Activated naive CD4-positive, alpha-beta T cell treated with anti-CD3 and anti-CD28 coated beads, Interleukin-2, amount 50 U/mL, for 16 hours (primary cell): Measurements from ENCODE around the gene C6orf89.
A peak's percentile ranks its signal among the peaks of the same experiment; 100 is the strongest.

Experiments
- DNase-seq: peaks from one replicate; pipeline ENCODE4 v3.0.0-alpha.2; 2020

Gene C6orf89

DNA sequence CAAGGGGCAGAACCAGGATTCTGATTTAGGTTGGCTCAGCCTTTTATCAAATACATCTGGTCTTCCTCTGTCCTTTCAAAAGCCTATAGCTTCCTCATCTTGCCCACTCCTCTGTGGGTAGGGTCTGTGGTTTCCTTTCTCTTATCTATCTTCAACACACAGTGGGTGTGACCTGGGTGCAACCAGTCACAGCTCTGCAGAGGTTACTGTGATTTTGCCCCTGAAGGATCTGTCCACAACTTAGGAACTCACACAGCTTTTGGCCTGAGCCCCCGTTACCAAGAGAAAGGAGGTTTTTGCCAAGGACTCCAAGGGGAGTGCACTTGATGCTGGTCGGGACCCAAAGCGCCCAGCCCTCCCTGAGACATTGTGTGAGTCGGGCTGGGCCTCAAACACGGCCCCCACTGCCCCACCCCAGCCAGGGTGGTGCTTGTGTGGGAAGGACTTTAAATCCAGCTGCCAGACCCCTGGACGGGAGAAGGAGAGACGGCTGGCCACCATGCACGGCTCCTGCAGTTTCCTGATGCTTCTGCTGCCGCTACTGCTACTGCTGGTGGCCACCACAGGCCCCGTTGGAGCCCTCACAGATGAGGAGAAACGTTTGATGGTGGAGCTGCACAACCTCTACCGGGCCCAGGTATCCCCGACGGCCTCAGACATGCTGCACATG, 68.6 kb downstream of the C6orf89 start, which contains the start of gene PI16:
TSS of gene PI16 (plus strand) at position 477 of the 670 bp plus-strand sequence. CDS start at position 500, 23 bp downstream.
- no peak for DNase-seq

DNA sequence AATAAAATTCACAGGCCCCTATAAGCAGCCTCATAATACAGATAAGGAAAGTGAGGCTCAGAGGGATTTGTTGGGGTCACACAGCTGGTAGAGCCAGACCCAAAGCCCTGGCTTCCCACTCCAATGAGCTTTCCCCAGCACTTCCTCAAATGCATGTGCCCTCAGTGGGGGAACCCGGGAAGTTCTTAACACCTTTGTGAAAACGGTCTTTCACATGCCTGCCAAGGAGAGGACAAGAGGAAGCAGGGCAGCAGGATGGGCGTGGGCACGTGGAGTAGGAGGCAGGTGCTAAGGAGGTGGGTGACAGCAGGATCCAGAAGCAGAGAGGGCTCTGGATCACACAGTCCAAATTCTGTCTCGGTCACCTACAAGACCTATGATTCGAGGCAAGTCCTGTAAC, 69.4 kb downstream of the C6orf89 start:
- no peak for DNase-seq

DNA sequence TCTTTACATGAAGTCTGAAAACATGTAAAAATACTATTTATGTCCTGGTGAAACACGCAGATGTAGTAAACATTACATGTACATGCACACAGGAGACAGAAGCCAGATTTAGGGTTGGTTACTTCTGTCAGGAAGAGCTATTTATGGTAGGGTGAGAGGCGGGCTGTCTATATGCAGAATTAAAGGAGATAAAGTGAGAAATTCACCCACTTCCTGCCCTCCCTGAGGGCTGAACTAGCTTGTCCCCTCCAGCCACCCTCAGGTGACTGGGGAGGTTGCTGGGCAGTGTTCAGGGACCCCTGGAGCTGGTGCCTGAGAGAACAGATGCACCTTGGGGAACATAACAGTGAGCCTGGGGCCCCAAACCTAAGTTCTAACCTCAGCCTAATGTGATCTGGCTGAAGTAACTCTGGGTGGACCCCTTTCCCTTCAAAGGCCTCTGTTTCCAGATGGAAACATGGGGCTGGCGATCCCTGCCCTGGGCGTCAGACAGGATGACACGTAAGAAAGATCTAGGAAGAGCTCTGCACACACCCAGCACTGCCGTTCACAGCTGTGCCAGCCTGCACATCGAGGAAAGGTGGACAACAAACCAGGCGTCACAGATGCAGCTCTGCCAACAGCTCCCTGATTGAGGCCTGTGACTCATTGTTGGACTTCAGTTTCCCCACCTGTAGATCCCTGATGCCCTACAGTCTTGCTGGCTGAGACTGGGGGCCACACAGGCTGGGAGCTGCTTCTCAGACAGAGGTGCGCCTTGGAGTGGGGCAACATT, 70.1 kb downstream of the C6orf89 start:
- no peak for DNase-seq

DNA sequence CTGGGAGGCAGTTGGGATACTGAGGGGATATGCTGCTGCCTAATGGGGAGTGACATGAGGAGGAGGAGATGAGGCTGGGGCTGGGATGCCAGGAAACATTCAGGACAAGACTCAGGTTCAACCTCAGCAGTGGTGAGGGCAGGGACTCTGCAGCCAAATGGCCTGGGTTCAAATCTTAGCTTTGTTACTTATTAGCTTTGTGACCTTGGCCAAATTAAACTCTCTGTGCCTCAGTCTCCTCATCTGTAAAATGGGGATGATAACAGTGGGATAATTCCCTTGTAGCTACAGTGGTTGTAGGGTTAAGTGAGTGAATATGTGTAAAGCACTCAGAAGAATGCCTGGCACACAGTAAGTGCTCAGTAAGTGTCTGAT, 70.7 kb downstream of the C6orf89 start:
- DNase-seq, result no peak

DNA sequence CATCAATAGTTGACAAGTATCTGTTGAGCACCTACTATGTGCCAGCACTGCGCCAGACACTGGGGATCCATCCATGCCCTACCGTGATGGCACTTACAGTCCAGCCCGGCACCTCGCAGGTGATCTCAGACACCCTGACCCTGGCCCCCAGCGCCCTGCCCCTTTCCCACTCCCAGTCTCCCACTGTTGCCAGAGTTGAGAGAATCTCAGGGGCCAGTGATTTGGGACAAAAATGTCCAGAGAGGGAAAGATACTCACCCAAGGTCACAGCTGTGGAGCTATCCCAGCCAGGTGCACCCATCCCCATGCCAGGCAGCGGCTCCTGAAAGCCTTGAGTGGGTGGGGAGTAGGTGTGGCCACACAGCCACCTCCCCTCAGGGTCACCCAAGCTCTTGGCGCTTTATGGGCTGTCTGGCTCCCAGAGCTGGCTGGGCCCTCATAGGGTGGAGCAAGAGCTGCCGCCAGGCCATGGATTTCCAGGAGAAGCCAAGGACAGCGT, 72.1 kb downstream of the C6orf89 start:
- DNase-seq, result no peak

DNA sequence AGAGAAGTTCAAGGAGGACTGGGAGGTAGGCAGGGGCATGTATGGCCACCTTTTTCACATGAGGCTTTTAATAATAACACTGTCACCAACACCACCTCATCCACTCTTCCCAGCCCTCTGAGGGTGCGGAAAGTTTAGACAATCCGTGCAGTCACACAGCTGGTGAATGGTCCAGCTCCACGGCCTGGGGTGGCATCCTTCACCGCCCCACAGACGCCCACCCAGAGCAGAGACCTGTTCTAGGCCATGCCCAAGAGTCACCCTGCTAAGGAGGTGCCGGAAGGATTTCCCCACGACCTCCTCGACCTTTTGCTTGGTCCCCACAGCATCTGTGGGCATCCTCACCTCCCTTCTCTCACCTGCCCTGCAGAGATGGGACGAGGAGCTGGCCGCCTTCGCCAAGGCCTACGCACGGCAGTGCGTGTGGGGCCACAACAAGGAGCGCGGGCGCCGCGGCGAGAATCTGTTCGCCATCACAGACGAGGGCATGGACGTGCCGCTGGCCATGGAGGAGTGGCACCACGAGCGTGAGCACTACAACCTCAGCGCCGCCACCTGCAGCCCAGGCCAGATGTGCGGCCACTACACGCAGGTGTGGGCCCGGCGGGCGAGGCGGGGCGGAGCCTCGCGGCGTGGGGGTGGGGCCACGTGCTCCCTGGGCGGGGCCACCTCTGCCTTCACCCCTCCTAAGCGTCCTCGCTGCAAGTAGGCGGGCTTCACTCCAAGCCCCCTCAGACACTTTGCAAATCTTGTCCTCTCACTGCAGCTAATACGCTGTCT, 73.2 kb downstream of the C6orf89 start:
- no peak for DNase-seq

DNA sequence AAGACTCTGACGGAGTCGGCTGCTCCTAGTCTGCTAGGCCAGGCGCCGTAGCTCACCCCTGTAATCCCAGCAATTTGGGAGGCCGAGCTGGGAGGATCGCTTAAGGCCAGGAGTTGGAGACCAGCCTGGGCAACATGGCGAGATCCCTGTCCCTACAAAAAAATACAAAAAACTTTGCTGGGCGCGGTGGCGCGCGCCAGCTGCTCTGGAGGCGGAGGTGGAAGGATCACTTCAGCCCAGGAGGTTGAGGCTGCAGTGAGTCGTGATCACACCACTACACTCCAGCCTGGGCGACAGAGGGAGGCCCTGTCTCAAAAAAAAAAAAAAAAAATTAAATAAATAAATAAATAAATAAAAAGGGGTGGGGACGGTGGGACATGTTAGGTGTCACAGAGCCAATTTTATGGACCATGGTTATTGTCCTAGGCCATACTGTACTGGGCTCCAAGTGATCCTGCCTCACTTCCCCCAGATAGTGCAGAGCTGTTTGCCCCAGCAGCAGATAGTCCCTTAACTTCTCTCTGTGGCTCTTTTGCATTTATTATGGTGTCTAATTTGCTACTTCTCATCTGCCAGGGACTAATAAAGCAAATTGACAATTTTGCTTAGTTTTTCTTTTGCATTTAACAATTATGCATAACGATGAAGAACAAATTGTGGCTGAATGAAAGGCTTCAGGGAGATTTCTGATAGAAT, 74.0 kb downstream of the C6orf89 start:
- DNase-seq, result no peak

DNA sequence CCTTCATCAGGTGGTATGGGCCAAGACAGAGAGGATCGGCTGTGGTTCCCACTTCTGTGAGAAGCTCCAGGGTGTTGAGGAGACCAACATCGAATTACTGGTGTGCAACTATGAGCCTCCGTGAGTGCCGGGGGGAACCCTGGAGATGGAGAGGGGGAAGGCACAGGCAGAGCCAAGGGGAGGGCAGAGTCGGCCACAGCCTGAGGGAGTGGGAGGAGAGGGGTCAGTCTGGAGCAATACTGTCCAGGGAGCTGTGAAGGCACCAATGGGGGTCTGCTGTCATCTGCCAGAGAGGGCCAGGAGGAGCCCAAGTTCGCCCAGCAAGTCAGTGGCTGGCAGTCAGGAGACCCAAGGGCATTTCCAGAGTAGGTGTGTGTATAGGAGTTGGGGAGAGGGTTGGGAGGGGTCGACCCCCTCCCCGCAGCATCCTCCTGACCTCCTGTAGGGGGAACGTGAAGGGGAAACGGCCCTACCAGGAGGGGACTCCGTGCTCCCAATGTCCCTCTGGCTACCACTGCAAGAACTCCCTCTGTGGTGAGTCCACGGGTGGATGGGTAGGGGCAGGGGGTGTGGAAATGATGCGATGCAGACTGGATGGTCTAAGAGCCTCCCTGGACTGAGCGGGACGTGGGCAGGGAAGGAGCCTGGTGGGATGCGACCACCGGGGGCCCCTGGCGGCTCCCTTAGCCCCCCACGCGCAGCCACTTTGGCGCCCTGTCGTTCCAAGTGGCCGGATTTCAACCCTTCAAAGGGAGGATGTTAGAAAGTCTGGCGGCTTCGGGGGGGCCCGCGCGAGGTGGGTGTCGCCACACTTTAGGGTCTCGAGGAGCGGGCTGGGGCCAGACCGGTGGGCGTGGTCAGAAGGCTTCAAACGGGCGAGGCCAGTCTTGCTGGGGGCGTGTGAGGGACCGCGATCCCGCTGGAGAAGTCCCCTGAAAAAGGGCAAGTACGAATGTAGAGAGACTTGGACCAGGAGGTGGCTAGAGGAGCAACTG, 76.0 kb downstream of the C6orf89 start:
- no peak for DNase-seq

DNA sequence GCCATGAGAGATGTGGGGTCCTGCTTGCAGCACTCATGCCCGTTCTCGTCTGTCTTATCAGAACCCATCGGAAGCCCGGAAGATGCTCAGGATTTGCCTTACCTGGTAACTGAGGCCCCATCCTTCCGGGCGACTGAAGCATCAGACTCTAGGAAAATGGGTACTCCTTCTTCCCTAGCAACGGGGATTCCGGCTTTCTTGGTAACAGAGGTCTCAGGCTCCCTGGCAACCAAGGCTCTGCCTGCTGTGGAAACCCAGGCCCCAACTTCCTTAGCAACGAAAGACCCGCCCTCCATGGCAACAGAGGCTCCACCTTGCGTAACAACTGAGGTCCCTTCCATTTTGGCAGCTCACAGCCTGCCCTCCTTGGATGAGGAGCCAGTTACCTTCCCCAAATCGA, 77.1 kb downstream of the C6orf89 start:
- peak; percentile 76 for DNase-seq

DNA sequence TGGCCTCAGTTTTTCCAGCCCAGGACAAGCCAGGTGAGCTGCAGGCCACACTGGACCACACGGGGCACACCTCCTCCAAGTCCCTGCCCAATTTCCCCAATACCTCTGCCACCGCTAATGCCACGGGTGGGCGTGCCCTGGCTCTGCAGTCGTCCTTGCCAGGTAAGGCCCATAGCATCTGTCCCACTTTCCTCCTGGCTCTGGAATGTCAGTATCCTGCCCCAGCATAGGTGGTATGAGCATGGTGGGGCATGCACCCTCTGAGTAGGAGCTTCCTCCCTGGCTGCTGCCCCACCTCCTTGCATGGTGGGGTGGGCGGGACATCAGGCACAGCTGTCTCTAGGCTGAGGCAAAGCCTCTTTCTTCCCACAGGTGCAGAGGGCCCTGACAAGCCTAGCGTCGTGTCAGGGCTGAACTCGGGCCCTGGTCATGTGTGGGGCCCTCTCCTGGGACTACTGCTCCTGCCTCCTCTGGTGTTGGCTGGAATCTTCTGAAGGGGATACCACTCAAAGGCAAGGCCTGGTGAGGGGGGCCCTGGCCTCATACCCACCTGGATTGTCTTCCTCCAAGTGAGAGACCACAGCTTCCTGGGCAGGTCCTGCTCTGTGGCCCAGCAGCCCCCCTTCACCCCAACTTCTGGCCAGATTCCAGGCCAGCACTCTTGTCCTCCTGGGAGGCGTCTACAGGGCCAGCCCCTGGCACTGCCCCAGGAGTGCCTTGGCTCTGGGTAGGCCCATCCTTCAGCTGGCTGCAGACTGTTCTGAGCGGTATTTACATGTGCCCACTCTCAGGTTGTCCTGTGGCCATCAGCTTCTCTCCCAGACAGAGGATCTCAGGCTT, 77.9 kb downstream of the C6orf89 start:
- DNase-seq, result no peak

DNA sequence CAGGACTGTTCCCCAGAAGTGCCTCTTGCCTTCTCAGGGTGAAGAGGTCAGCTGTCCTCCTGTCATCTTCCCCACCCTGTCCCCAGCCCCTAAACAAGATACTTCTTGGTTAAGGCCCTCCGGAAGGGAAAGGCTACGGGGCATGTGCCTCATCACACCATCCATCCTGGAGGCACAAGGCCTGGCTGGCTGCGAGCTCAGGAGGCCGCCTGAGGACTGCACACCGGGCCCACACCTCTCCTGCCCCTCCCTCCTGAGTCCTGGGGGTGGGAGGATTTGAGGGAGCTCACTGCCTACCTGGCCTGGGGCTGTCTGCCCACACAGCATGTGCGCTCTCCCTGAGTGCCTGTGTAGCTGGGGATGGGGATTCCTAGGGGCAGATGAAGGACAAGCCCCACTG, 78.6 kb downstream of the C6orf89 start:
- DNase-seq, result no peak

DNA sequence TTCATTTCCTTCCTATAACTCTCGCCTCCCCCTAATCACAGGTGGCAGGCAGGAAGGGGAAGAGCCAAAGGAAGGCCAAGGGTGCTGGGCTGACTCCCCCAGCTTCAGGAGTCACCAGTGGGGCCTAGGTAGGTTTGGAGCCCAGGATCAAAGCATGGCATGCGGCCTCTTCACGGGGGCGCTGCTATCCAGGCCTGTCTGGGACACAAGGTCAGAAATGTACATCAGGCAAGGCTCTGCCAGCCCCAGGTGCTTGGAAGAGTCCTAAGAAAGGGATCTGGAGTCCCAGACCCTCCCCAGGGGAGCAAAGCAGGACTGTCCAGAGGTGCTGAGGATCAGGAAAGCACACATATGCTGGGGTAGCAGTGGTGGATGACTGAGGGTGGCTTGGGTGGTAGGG, 79.2 kb downstream of the C6orf89 start:
- DNase-seq, result no peak

DNA sequence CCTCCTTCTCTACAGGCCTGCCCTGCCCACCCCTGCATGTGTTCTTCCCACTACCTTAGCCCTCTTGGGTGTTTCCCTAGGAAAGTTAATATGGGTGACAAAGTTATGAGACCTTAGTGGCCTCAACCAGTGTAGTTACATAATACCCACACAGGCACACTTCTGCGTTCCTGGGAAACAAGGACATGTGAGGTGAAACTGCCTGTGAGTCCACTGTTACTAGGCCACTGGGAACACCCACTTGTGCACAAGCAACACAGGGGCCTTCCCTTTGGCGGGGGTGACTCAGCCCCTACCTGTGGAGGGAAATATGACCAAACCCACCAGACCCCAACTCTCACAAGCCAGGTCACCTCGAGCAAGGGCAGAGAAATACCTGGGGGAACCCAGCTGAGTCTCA, 81.5 kb downstream of the C6orf89 start:
- no peak for DNase-seq

DNA sequence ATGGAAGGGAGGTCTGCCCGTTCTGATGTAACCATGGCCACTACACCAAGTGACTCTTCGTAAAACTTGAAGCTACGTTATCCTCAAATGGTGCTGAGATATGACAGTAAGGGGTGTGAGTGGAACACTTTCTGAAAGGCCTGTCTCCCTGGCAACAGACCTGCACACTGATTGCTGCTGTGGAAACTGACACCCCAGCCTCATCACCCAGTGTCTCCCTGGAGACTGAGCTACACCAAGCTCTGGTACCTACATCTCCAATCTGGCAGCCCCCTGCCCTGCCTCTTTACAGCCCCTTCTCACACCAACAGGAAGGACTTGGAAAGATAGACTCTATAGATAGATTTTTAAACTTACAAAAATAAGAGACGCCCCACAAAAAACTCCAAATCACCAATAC, 82.0 kb downstream of the C6orf89 start:
- no peak for DNase-seq

DNA sequence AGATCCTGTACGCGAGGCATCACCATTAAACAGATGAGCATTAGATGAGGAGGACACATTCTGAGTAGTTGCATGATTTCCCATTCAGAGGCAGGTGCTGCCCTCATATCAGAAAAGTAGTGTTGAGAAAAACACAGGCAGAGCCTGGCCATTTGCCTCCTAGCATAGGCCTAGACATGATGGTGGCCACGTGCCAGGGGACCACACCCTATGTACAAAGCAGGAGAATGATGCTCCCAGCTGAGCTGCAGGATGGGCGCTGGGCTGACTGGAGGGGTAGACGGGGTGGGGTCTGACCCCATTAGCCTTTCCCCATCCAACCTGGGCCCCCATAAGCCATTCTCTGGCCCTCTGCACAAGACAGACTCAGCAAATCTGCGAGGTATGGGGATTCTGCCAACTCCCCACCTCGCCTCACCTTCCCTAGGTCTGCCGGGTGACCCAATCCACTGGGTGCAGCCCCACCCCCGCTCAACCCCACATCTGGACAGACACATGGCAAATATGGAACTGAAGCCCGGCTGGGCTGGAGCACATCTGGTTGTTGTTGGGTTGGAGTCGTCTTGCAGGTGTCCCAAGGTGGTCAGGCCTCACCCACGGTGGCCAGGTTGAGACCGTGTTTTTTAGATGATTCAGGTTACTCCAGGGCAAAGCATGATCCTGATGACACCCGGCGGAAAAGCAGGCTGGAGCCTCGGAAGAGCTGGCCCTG, 82.7 kb downstream of the C6orf89 start:
- DNase-seq, result no peak

DNA sequence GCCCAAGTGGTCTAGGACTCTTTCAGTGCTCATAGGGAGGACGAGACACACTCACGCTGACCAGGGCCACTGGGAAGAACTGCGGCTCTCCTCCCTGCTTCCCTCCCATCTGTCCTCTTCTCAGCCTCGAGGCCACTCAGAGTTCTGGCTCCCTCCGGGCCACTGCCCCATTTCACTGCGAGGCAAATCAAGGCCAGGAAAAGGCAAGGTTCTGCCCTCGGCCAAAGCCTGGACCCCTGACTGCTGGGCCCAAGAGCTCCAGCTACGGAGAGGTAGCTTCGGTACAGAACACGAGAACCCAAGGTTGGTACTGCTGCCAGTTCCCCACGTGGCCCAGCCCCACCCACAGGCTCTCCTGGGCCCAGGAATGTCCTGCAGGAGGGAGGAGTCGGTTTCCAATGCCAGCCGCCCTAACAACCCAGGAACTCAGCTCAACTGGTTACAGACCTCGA, 83.5 kb downstream of the C6orf89 start:
- no peak for DNase-seq

DNA sequence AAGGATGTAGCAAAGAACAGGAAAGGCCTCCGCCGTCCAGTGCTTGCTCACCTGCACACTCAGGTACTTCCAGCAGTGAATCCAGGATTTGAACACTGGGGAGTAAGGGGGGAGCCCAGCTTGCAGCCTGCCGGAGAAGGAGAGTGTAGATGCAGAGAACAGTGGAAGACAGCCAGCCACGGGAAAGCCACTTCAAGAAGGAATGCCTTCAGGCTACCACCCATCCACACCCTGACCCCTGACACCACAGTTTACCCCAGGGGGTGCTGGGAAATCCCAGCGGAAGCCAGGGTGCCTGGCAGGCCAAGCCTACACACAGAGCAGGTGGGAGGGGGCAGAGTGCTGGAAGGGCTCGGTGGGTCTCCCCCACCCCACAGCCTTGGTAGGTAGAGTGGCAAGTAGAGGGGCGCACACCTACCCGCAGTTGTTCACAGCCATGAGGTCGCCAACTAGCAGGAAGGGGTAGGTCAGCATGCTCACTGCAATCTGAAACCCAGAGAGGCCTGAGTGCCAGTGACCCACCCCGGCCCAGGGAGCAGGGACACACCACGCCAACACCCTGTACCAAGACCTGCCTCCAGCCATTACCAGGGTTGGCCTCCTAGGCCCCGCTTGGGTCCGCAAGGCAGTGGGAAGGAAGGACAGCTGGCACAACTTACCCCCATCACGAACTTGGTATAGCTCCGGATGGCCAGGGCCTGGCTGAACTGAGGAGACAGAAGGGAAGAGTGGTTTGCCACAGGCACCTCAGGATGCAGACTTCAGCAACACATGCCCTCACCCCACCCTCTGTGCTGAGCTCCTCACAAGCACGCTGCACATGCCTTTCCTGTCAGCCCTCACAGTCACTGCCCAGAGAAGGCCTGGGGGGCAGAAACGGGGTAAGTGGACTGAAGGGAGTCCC, 84.5 kb downstream of the C6orf89 start:
- DNase-seq, result no peak

DNA sequence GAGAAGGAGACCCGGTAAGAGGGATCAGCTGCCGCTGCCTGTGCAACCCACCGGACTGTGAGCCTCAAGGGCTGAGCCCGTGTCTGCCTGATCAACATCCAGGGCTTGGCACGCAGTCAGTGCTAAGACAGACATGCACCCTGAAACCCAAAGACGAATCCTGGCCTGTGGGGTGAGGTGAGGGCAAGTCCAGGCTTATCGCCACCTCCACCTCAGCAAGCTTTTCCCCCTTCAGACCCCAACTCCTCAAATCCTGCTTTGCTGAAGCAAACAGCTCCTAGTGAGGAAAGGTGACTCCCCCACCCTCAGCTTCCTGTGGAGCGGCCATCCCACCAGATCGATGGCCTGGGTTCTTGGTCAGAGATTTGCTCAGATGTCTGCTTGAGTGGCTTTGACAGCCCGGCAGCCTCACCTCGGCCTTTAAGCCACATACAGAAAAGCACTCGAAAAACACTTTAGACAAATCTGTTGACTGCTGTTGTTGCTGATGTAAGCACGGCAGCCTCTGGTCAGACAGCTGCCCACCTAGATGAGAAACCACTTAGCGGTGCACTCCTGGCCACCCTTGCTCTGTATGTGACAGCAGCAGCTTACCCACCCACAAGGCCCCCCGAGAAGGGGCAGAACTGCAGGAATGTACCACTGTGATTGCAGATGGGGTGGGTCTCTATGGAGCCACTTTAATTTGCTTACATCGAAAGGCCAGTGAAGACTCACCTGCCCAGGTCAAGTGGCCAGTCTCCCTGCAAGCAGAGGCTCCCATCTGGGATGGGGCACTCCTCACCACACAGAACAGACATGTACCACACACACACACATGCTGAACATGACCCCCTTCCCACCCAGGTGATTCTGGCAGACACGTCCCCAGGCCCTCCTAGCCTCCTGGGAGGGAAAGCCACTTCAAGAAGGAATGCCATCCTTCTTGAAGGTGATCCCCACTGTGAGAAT, 85.4 kb downstream of the C6orf89 start:
- DNase-seq, result no peak
